Measurements from ENCODE around the gene PPP2R2B.

DNA sequence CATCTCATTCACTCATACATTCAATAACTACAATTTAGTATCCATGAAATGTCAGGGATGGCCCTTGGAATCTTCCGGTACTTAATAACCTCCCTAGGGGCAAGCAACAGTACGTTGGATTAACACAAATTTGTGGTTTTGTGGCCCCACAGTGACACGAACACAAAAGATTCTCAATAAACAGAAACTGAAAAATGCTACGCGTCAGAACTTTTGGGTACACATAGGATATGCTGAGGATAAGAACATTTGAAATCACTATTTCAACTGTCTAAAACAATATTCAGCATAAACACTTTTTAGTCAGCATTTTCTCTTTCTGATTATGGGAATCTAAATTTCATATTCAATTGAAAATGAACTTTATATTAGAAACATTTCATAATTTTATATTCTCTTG is 255.5 kb downstream of the PPP2R2B start:
- TF ChIP-seq, protein P1, sequence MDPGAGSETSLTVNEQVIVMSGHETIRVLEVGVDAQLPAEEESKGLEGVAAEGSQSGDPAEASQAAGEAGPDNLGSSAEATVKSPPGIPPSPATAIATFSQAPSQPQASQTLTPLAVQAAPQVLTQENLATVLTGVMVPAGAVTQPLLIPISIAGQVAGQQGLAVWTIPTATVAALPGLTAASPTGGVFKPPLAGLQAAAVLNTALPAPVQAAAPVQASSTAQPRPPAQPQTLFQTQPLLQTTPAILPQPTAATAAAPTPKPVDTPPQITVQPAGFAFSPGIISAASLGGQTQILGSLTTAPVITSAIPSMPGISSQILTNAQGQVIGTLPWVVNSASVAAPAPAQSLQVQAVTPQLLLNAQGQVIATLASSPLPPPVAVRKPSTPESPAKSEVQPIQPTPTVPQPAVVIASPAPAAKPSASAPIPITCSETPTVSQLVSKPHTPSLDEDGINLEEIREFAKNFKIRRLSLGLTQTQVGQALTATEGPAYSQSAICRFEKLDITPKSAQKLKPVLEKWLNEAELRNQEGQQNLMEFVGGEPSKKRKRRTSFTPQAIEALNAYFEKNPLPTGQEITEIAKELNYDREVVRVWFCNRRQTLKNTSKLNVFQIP (CRISPR knock-in tag; IDR thresholded peaks at IDR 0.05; ENCODE audit: borderline replicate concordance, low read depth), result no peak
- TF ChIP-seq, protein P2, sequence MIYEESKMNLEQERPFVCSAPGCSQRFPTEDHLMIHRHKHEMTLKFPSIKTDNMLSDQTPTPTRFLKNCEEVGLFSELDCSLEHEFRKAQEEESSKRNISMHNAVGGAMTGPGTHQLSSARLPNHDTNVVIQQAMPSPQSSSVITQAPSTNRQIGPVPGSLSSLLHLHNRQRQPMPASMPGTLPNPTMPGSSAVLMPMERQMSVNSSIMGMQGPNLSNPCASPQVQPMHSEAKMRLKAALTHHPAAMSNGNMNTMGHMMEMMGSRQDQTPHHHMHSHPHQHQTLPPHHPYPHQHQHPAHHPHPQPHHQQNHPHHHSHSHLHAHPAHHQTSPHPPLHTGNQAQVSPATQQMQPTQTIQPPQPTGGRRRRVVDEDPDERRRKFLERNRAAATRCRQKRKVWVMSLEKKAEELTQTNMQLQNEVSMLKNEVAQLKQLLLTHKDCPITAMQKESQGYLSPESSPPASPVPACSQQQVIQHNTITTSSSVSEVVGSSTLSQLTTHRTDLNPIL (CRISPR knock-in tag; IDR thresholded peaks at IDR 0.05; ENCODE audit: low read depth), result no peak

Measured in SK-N-SH treated with all-trans-retinoic acid at 6 μM for 48 hours (cell line).